Fibroblast of gingiva (primary cell): ENCODE measurements around the gene PREX1.
"Not testable (repeated sequence)": the region's sequence is repeated elsewhere in the genome, so short reads cannot be mapped to it uniquely, and the experiment has no call there.

Experiments used
- DNase-seq: peaks from one replicate; pipeline ENCODE4 v3.0.0-alpha.2; 2011; ENCODE audit warnings: low read depth

The PREX1 gene

DNA sequence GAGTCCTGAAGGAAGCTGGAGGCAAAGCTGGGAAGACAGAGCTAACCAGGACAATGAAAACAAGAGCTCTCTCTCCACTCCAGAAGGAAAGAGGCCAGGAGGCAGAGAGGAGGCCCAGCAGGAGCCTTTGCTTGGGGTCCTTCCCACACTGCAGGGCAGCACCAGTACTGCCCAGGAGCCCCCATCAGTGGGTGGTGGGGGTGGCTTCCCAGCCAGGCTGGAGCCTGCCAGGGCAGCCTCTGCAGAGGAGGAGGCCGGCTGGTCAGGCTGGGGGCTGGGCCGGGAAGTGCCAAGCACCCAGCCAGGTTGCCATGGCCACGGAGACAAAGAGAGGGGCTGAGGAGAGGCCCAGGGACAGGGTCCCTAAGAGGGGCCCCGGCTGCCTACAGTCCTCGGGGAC, 33.4 kb downstream of the PREX1 start:
- DNase-seq = no peak

DNA sequence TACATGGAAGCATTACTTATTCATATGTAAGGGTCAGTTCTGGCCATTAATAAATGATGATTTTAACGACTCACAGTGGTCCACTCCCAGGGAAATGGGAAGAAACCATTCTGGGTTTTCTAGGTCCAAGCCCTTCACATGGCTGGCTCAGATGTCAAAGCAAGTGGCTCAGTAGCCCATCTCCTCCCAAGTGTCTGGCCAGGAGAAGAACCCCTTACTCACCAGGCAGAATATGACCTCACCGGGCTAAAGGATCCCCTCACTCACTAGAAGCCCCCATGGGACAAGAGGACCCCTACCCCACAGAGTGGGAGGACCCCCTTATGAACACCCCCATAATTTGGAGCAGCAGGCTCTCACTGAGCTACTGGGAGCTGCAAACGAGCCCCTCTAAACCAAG, 34.0 kb downstream of the PREX1 start:
- DNase-seq = no peak

DNA sequence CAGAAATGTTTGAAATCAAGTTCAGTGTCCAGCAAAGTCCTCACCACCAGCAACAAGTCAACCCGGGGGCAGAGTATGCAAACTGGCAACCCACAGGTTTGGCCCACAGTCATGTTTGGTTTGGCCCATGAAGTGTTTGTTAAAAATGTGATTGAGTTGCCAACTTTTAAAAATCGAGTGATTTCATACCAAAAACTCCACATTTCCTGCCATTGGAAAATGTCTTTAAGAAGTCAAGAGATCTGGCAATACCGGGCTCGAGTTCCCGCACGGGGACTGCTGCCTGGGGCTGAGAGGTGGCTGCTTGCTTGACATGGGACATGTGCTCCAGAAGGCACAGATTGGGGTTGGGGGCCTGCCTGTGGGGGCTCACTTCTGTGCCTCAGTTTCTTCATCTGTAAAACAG, 36.1 kb downstream of the PREX1 start:
- peak; percentile 90 for DNase-seq

DNA sequence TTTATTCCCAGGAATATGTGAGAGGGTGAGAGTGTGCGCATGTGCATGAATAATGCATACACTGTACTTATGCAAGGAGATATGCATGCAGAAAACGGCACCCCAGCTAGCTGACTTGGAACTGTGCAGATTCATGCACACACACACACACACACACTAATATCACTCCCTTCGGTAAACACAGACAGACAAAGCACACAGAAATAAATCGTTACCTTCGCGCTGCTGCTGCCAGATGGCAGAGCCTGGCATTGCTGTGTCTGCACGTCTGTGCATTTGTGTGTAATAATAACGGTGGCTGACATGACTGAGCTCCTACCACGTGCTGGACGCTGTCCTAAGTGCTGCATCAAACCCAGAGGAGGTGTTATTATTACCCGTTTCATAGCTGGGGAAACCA, 36.8 kb downstream of the PREX1 start:
- peak; percentile 11 for DNase-seq

DNA sequence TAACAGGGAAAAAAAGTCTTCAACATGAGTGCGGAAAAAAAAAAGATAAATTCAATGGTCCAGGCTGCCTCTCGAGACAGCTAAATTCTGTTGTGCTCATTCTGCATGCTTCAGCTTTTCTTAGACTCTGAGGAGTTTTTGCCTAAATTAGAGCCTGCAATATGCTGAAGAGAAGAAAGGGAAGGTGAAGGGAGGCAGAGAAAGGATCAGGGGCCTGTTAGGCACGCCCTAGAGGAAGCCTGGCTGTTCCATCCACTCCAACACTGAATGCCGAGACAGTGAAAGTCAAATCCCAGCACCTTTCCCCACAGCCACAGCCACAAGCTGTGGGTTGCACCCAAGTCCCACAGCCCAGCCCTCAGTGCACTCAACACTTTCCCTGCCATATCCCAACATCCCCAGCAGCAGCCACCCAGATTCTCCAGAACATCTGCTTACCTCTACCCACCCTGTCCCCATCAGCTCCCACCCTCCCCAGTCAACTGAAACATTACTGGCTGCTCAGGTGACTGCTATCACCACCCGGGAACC, 37.3 kb downstream of the PREX1 start:
- no peak for DNase-seq

DNA sequence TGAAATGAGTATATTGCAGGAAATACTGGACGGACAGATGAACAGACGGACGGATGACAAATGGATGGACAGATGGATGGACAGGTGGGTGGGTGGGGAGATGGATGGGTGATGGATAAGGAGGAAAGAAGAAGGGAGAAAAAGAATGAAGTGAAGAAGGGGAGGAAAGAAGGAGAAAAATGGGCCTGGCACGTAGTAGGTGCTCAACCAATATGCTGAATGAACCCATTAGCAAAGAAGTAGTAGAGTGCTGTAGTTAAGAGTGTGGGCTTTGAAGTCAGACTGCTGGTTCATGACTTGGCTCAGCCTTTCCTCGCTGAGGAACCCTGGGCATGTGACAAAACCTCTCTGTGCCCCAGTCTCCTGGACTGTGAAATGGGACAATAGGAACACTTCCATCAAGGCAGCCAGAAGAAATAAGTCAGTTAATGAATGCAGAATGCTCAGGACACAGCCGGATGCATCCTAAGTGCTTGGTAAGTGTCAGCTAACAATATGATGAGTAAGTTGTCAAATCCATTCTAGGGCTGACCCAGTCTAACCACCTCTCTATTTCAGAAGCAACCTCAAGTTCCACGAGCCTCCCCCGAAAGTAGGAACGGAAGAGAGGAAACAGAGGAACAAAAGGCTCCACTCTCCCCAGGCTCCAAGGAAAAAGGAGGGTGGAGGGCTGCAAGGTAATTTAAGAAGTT, 37.9 kb downstream of the PREX1 start:
- DNase-seq = no peak

DNA sequence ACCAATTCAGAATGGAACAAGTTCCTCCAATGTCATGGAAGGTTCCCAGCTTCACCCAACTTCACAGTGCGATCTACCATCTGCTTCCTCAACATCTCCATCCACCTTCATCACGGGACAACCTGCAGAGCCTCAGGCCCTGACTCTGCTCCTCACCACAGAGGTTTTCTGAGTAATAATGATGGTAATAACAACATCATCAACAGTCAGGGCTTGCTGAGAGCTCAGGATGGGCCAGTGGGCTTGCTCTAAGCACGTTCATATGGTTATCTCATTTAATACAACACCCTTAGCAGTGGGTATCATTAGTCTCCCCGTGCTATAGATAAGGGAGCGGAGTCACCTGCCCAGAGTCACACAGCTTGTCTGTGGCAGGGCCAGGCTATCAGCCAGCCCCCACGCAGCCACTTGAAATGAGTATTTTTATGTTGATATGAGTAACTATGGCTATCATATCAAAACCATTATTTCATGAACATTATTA, 38.6 kb downstream of the PREX1 start:
- DNase-seq = no peak

DNA sequence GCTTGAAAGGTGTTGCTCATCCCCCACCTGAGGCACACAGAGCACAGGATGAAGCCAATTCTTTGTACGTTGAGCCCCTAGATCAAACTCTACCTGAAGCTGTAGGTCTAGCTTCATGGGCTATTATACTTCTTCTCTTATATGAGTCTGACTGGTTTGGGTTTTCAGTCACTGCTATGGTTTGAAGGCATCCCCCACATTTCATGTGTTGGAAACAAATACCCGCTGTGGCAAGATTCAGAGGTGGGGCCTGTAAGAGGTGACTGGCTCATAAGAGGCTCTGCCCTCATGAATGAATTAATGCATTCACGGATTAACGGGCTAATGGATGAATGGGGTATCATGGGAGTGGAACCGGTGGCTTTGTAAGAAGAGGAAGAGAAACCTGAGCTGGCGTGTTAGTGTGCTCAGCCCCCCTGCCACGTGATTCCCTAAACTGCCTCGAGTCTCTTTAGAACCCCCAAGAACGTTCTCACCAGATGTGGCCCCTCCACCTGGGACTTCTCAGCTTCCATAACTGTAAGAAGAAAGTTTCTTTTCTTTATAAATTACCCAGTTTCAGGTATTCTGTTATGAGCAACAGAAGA, 39.2 kb downstream of the PREX1 start:
- DNase-seq = no peak

DNA sequence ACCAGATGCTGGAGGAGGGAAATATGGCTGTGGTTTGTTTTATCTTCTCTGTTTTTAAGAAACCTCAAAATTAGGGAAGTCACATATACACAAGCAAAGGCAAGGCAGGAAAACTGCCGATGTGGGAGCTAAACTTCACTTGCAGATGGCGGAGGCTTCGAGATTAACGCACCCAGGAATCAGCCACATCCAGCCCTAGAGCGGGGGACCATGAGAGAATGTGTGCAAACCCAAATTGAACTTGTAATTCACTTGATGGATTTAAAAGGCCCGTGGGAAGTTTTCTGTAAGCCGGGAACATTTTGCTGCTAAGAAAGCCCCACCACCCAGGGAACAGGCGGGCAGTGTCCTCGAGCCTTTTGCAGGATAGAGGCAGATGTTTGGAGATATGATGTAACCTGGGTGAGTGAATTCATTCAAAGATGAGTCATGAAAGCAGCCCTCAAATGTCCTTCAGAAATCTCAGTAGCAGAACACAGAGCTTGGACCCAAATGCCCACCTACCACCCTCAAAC, 39.9 kb downstream of the PREX1 start:
- DNase-seq = peak; percentile 51

DNA sequence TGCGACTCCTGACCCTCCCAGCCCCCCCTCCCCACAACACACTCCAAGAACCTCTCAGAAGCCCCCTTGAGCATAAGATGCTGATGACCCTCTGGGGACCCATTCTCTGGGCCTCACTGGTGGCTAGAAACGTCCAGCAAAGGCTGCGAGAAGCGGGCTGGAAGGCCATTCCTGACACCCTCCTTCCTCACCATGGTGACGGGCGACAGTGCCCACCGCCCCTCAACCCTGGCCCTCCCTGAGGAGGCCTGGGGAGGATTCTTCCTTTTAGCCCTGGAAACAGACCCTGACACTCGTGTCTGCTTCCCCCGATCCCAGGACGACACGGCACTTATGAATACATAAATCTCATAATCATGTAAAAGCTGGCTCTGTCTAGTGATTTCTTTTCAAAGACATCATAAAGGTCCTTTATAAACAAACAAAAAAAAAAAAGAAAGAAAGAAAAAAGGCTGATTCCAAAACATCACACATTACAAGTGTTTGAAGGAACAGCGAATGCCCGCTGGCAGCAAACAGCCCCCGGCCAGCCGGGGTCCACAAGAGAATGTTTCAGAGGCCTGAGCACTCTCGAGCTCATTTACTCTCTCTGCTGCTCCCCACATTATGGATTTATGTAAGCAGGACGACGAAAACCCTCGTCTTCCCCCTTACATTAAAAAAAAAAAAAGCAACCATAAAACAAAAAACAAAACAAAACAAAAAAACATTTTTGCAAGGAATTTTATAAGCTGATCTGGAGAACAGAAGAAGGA, 40.7 kb downstream of the PREX1 start:
- no peak for DNase-seq

DNA sequence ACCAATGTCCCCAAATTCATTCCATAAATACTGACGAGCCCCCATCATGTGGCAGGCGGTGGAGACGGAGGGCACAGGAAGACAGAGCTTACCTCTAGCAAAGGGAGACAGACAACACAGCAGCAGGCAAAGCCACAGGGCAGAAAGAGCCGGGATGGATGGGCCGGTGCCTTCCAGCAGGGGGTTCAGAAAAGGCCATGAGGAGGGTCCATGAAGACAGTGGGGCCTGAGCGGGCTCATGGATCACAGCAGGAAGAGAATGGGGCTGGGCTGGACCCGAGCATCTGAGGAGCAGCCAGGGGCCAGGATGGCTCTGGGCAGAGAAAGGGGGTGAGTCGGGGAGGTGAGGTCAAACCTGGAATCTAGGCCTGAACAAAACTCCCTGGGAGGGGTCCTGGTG, 42.0 kb downstream of the PREX1 start:
- no peak for DNase-seq

DNA sequence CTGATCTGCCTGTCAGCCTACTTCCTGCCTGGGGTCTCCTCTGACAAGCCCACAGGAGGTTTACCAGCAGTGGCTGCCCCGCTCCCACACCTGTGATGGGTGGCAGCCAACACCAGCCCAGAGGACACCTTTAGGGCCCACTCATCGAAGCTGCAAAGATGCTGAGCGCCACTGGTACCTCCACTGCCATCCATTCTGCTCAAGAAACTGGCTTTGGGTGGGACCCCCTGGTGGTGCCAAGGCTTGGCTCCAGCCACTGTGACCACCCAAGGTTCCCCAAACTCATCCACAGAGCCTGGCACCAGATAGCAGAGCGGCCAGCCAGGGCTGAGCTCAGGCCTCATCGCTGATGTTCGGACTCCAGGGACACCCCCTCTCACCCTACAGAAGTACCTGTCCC, 42.5 kb downstream of the PREX1 start:
- DNase-seq = no peak

DNA sequence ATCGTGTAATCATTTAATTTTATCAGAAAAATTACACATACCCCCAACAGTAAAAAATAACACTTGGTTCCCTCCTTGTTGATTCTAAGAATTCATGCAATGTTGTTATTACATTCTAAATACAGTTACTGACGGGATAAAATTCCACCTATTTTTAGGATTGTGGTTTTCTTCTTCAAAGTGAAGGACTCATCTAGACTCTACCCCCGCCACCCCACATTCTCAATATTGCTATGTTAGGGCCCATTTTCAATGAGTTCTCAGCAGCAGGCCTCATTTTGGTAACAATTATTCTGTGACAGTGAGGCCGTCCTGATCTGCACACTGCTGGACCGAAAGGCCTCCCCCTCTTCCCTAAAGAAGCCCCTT, 43.5 kb downstream of the PREX1 start:
- DNase-seq = no peak

DNA sequence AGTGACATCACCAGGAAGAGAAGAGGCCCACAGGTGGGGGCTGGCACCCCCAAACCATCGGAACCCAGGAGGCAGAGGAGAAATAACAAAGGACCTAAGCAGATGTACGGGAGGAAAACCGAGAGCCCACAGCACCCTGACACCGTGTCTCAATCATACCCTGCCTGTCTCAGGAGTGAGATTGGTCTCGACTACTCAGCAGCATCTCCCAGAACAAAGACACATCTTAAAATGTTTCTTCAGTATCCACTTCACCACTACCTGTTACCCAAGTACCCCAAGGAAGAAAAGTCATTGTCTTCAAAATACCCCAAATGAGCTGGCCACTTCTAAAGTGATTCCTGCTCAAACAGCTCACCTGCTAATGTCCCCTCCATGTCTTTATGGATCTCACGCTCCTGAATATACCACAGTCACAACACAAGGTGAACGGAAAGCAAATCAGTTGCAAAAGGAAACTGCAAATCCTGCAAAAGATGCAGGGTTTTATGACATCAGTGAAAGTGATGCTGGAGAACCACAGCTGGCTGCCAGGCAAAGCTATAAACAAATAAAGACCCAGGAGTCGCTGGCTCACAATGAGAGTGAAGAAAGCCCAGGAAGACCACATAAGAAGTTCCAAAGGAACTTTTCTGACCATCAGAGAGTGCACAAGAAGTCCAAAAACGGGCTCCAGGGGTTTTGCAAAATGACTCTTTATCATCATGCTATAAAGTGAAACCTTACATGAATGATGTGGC, 44.1 kb downstream of the PREX1 start:
- peak; percentile 53 for DNase-seq

DNA sequence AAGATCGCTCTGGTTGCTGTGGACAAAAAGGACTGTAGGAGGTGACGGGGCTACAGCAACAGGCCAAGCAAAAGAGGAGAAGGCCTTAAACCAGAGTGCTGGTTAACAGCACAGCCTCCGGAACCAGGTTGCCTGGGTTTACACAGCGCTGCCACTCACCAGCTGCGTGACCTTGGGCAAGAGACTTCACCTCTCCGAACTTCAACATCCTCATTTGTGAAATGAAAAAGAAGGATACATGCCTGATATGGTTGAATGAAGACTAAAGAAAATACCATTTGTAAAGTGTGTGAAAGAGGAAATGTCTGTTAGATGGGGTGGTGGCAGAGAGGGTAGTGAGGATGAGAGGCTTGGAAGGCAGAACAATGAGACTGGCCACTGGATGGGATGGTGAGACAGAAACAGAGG, 44.9 kb downstream of the PREX1 start:
- DNase-seq = no peak

DNA sequence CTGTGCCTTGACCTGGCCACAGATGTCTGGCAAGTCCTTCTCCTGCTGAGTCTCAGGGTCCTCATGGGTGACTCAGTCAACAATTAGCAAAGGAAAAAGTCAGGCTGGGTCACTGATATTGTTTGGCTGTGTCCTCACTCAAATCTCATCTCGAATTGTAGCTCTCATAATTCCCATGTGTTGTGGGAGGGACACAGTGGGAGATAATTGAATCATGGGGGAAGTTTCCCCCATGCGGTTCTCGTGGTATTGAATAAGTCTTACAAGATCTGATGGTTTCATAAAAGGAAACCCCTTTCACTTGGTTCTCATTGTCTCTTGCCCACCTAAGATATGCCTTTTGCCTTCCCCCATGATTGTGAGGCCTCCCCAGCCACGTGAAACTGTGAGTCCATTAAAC, 45.7 kb downstream of the PREX1 start:
- no peak for DNase-seq

DNA sequence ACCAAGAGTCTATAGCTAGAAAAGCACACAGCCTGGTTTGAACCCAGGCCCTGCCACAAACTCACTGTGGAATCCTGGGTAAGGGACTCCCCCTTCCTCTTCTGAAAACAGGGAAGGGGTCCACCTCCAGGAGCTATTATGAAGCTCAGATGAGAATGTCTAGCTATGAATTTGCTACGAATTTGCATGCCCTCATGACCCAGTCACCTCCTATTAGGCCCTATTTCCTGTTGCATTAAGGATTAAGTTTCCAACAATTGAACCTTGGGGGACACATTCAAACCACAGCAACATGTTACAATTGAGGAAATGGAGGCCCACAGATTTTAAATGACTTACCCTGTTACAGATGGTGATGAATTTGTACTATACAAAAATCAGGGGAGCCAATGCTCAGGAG, 46.2 kb downstream of the PREX1 start:
- DNase-seq = no peak

DNA sequence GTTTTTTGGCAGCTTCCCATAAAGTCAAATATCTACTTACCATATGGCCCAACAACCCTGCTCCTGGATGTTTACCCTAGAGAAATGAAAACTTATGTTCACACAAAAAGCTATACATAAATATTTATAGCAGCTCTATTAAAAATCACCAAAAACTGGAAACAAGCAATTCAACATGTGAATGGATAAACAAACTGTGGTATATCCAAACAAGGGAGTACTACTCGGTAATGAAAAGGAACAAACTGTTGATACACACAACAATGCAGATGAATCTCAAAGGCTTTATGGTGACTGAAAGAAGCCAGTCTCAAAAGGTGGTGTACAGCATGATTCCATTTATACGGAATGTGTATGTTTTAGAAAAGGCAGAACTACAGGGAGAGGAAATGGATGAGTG, 48.4 kb downstream of the PREX1 start:
- DNase-seq = no peak

DNA sequence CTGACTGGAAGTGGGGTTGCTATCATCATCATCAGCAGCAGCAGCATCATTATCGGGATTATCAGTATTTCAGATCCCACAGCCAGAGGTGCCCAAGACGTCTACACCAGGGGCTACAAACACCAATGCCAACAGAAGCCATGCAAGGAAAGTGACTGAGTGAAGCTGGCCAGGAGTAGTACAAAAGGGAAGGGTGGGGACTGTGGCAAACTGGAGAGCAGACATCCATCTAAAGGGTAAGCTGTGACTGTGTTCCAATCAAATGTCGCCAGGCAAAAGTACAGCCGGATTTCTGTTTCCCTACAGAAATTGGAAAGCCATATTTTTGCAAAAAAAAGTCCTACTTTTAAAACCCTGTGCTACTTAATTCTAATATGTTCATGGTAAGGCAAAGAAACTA, 50.0 kb downstream of the PREX1 start:
- no peak for DNase-seq

DNA sequence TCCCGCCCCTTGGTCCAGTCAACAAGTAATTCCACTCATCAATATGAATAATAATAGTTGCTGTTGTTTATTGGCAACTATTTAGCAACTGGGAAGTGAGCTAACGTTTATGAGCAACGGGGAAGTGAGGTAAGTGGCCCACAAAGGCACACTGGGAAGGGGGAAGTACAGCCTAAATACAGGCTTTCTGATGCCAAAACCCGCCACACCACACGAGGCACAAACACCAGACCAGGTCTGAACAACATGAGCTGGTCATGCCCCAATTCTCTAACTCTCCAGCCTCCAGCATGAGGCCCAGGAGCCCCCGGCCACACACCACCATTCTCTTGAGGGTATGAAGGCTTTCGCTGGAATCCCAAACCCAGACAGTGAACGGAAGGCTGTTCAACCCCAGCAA, 50.8 kb downstream of the PREX1 start:
- DNase-seq = no peak

DNA sequence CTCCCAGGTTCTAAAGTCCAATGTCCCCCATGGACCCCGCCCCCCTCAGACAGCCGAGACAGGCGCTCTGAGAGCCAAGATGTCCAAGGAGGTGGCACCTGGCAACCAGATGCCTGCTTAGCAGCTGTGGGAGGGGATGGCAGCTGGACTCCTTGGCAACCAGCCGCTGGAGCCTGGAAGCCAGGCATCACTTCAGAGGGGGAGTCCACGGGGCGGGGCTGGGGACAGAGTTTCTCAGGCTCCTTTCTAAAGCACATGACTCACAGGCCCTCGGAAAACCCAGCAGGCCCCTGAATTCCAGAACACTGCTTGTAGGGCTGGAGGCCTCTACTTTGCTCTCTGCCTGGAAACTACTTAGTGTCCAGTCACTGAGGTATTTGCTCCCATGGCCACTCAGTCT, 51.5 kb downstream of the PREX1 start:
- peak; percentile 85 for DNase-seq

DNA sequence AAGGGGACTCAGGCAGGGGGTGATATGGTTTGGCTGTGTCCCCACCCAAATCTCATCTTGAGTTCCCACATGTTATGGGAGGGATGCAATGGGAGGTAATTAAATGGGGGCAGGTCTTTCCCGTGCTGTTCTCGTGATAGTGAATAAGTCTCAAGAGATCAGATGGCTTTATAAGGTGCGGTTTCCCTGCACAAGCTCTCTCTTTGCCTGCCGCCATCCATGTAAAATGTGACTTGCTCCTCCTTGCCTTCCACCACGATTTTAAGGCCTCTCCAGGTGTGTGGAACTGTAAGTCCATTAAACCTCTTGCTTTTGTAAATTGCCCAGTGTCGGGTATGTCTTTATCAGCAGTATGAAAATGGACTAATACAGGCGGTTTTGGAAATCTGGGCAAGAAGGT, 52.3 kb downstream of the PREX1 start:
- DNase-seq = not testable (repeated sequence)
